ENCODE data around the gene MAB21L3.

The MAB21L3 gene

GRCh38 chr1:116110567-116111523 is at the start of gene MAB21L3:
Gene MAB21L3 (plus strand): TSS chr1:116111399. CDS start chr1:116112616, 1,217 bp downstream.
- DNase-seq: no peak

- DNase-seq: no peak
These were observed 49.0 kb upstream of the MAB21L3 start for GRCh38 chr1:116062201-116062600.

- DNase-seq: no peak
These were observed 46.6 kb upstream of the MAB21L3 start for GRCh38 chr1:116064616-116065015.

GRCh38 chr1:116066868-116067565 is 44.2 kb upstream of the MAB21L3 start:
- DNase-seq: no peak

- DNase-seq: no peak
These were observed 43.7 kb upstream of the MAB21L3 start for GRCh38 chr1:116067566-116067890.

- no peak for DNase-seq
These were observed 35.6 kb upstream of the MAB21L3 start for GRCh38 chr1:116075575-116075974.

- DNase-seq: no peak
These were observed 35.2 kb upstream of the MAB21L3 start for GRCh38 chr1:116075990-116076389.

- DNase-seq: no peak
These were observed 34.4 kb upstream of the MAB21L3 start for GRCh38 chr1:116076831-116077230.

- no peak for DNase-seq
These were observed 32.4 kb upstream of the MAB21L3 start for GRCh38 chr1:116078699-116079223.

- no peak for DNase-seq
These were observed 23.6 kb upstream of the MAB21L3 start for GRCh38 chr1:116087628-116088027.

- no peak for DNase-seq
These were observed 21.3 kb upstream of the MAB21L3 start for GRCh38 chr1:116089870-116090269.

GRCh38 chr1:116091083-116091482 is 20.1 kb upstream of the MAB21L3 start:
- DNase-seq: no peak

- DNase-seq: no peak
These were observed 18.3 kb upstream of the MAB21L3 start for GRCh38 chr1:116092752-116093489.

GRCh38 chr1:116095027-116095426 is 16.2 kb upstream of the MAB21L3 start:
- DNase-seq: no peak

- DNase-seq: no peak
These were observed 15.1 kb upstream of the MAB21L3 start for GRCh38 chr1:116096013-116096618.

- DNase-seq: no peak
These were observed 13.6 kb upstream of the MAB21L3 start for GRCh38 chr1:116097626-116098025.

GRCh38 chr1:116099379-116099778 is 11.8 kb upstream of the MAB21L3 start:
- DNase-seq: no peak

- DNase-seq: no peak
These were observed 11.3 kb upstream of the MAB21L3 start for GRCh38 chr1:116099919-116100318.

GRCh38 chr1:116104667-116105066 is 6.5 kb upstream of the MAB21L3 start:
- DNase-seq: no peak

- DNase-seq: no peak
These were observed 5.2 kb upstream of the MAB21L3 start for GRCh38 chr1:116105996-116106395.

- DNase-seq: no peak
These were observed 4.6 kb upstream of the MAB21L3 start for GRCh38 chr1:116106646-116107045.

GRCh38 chr1:116107371-116107770 is 3.8 kb upstream of the MAB21L3 start:
- no peak for DNase-seq

- no peak for DNase-seq
These were observed 374 bp downstream of the MAB21L3 start for GRCh38 chr1:116111524-116112021.
